DND-41 (cell line): ENCODE data around the gene CDK3.
A peak's percentile ranks its signal among the peaks of the same experiment; 100 is the strongest.

Experiments used
- ATAC-seq: fragments of 200-7000 bp; cut with Tn5 transposase; 3 replicates; pipeline ENCODE4 v1.9.1; 2021; ENCODE audit warnings: low read depth; ENCODE audit not compliant: insufficient read depth
- DNase-seq: peaks from one replicate; pipeline ENCODE4 v3.0.0-alpha.2; 2020
- H2AFZ ChIP-seq: 2 replicates; pipeline ENCODE4 v1.6.0; 2012; ENCODE audit warnings: low read depth, low read length
- H3K27ac ChIP-seq: 2 replicates; pipeline ENCODE4 v1.5.1; 2012; ENCODE audit warnings: low read length, inconsistent platforms
- H3K27me3 ChIP-seq: fragments of 200-600 bp; sonication (generic); 2 replicates; pipeline ENCODE4 v1.6.0; 2012; ENCODE audit warnings: low read length, mild to moderate bottlenecking, inconsistent platforms; ENCODE audit not compliant: insufficient read depth, poor library complexity
- H3K36me3 ChIP-seq: 2 replicates; pipeline ENCODE4 v1.5.1; 2012; ENCODE audit warnings: low read length, inconsistent platforms; ENCODE audit not compliant: insufficient read depth
- H3K4me1 ChIP-seq: 2 replicates; pipeline ENCODE4 v1.5.1; 2012; ENCODE audit warnings: mild to moderate bottlenecking, low read length; ENCODE audit not compliant: insufficient read depth
- H3K4me2 ChIP-seq: 2 replicates; pipeline ENCODE4 v1.6.0; 2012; ENCODE audit warnings: mild to moderate bottlenecking, moderate library complexity, low read length, inconsistent platforms; ENCODE audit not compliant: insufficient read depth
- H3K4me3 ChIP-seq, 2 experiments: fragments of 200-600 bp in 1 of 2; shearing (Covaris generic) in 1 of 2; 2 replicates each; pipeline ENCODE4 v1.5.1; 2012 to 2016; ENCODE audit warnings: inconsistent platforms in 2 of 2, low read length in 2 of 2, mild to moderate bottlenecking in 2 of 2, low read depth in 1 of 2, moderate library complexity in 1 of 2
- H3K79me2 ChIP-seq: 2 replicates; pipeline ENCODE4 v1.6.0; 2012; ENCODE audit warnings: low read length, inconsistent platforms; ENCODE audit not compliant: insufficient read depth
- H3K9ac ChIP-seq: 2 replicates; pipeline ENCODE4 v1.6.0; 2012; ENCODE audit warnings: low read depth, mild to moderate bottlenecking, inconsistent platforms, low read length, moderate library complexity
- H3K9me3 ChIP-seq: 2 replicates; pipeline ENCODE4 v1.5.1; 2012; ENCODE audit warnings: low read length, moderate library complexity, mild to moderate bottlenecking, inconsistent platforms; ENCODE audit not compliant: insufficient read depth, severe bottlenecking
- H4K20me1 ChIP-seq: 2 replicates; pipeline ENCODE4 v1.6.0; 2012; ENCODE audit warnings: low read length; ENCODE audit not compliant: insufficient read depth
- CTCF ChIP-seq: IDR thresholded peaks from 2 replicates; pipeline ENCODE4 v1.5.1; 2012; ENCODE audit warnings: borderline replicate concordance, low read length, moderate library complexity, mild to moderate bottlenecking; ENCODE audit not compliant: poor library complexity, severe bottlenecking; ENCODE audit errors: extremely low read depth
- EZH2 ChIP-seq: IDR thresholded peaks from 3 replicates; pipeline ENCODE4 v1.6.1; 2012; ENCODE audit warnings: borderline replicate concordance, low read depth, mild to moderate bottlenecking, moderate library complexity, low read length, inconsistent platforms; ENCODE audit not compliant: severe bottlenecking

The CDK3 gene

GRCh38 chr17:76027159-76027839 lies 26.6 kb downstream of the CDK3 start, which contains the start of gene EVPL:
Gene EVPL, minus strand, starts transcription at chr17:76027306. Its CDS starts 108 bp downstream, at chr17:76027198.
- no peak within 1 kb of the TSS for H3K9ac ChIP-seq
- H3K4me2 ChIP-seq = no peak within 1 kb of the TSS
- H2AFZ ChIP-seq = no peak within 1 kb of the TSS
- H3K4me1 ChIP-seq = peaks cover 27% of the 10 kb centered on the region
- H3K36me3 ChIP-seq = no peaks in the 10 kb centered on the region
- 0 out of 2 replicates have a peak within 1 kb of the TSS, but pooled peaks have one; percentile 75 for H3K27ac ChIP-seq
- ATAC-seq (no peak), DNase-seq (peak; percentile 30)
- H3K79me2 ChIP-seq = no peaks in the 10 kb centered on the region
- H3K9me3 ChIP-seq = no peaks in the 10 kb centered on the region
- no peak for TF ChIP-seq CTCF
- no peak for TF ChIP-seq EZH2
- H3K4me3 ChIP-seq = no peak within 1 kb of the TSS
- no peaks in the 10 kb centered on the region for H3K27me3 ChIP-seq
- H4K20me1 ChIP-seq = no peaks in the 10 kb centered on the region

GRCh38 chr17:76032073-76032779 lies 31.6 kb downstream of the CDK3 start:
- H3K9ac ChIP-seq = no peak overlapping the region
- TF ChIP-seq CTCF (no peak), EZH2 (no peak)
- no peak overlapping the region for H3K27ac ChIP-seq
- H3K27me3 ChIP-seq = no peaks in the 10 kb centered on the region
- no peaks in the 10 kb centered on the region for H3K79me2 ChIP-seq
- H2AFZ ChIP-seq = 0 out of 2 replicates have a peak overlapping the region, but pooled peaks have one; percentile 3
- H3K4me1 ChIP-seq = peaks cover 27% of the 10 kb centered on the region
- ATAC-seq (no peak), DNase-seq (no peak)
- no peak overlapping the region for H3K4me3 ChIP-seq
- H3K4me2 ChIP-seq = no peak overlapping the region
- no peaks in the 10 kb centered on the region for H3K36me3 ChIP-seq
- no peaks in the 10 kb centered on the region for H3K9me3 ChIP-seq
- no peaks in the 10 kb centered on the region for H4K20me1 ChIP-seq

GRCh38 chr17:76032780-76033108 lies 32.1 kb downstream of the CDK3 start:
- TF ChIP-seq CTCF (no peak), EZH2 (no peak)
- no peaks in the 10 kb centered on the region for H3K79me2 ChIP-seq
- H3K4me3 ChIP-seq = no peak overlapping the region
- no peaks in the 10 kb centered on the region for H3K27me3 ChIP-seq
- no peak overlapping the region for H3K9ac ChIP-seq
- peaks cover 27% of the 10 kb centered on the region for H3K4me1 ChIP-seq
- H3K9me3 ChIP-seq = no peaks in the 10 kb centered on the region
- no peaks in the 10 kb centered on the region for H3K36me3 ChIP-seq
- DNase-seq (no peak), ATAC-seq (no peak)
- no peak overlapping the region for H3K4me2 ChIP-seq
- H2AFZ ChIP-seq = 0 out of 2 replicates have a peak overlapping the region, but pooled peaks have one; percentile 3
- H3K27ac ChIP-seq = no peak overlapping the region
- no peaks in the 10 kb centered on the region for H4K20me1 ChIP-seq
